PC-3 (cell line): Measurements from ENCODE around the gene SPAG7. TPM values are rescaled to one million over a fixed set of nuclear protein-coding genes. Genes with fewer than 3 reads are reported as not detected.

Experiments
- ATAC-seq: fragments of 200-7000 bp; cut with Tn5 transposase; 2 replicates; pipeline ENCODE4 v1.9.1; 2020; ENCODE audit warnings: mild to moderate bottlenecking, moderate library complexity
- BruUV-seq: library from RNA; stranded (reverse); fragments of 400-500 nt; replicated peaks from 2 replicates; lab custom pipeline; 2021; lab: Mats Ljungman, UMichigan
- CTCF ChIA-PET: fragments of 300-600 bp; sonication (Branson Sonifier 250); formaldehyde crosslinking; loops from one replicate; lab custom pipeline; 2022; ENCODE audit warnings: antibody characterized with exemption; lab: Charles Lee
- POLR2A ChIA-PET: fragments of 300-600 bp; sonication (Branson Sonifier 250); formaldehyde crosslinking; loops from one replicate; lab custom pipeline; 2022; ENCODE audit warnings: antibody characterized with exemption; ENCODE audit not compliant: unreplicated experiment; lab: Charles Lee
- DNase-seq: peaks from one replicate; pipeline ENCODE4 v3.0.0-alpha.2; 2015
- H2AFZ ChIP-seq: fragments of 300-600 bp; sonication (generic); 2 replicates; pipeline ENCODE4 v1.6.0; 2016; ENCODE audit warnings: antibody characterized with exemption, low read length
- H3F3A ChIP-seq: fragments of 300-600 bp; sonication (generic); one replicate; pipeline ENCODE4 v1.6.0; 2017; ENCODE audit warnings: antibody characterized with exemption, low read length, control low read depth, mild to moderate bottlenecking; ENCODE audit not compliant: unreplicated experiment
- H3K27ac ChIP-seq: fragments of 300-600 bp; sonication (generic); 2 replicates; pipeline ENCODE4 v1.5.1; 2016; ENCODE audit warnings: mild to moderate bottlenecking, low read length
- H3K27me3 ChIP-seq: fragments of 300-600 bp; sonication (generic); 2 replicates; pipeline ENCODE4 v1.6.1; 2016; ENCODE audit warnings: low read length, mixed read lengths
- H3K36me3 ChIP-seq: fragments of 300-600 bp; sonication (generic); 2 replicates; pipeline ENCODE4 v1.6.1; 2016; ENCODE audit warnings: low read depth, mixed run types, low read length, mixed read lengths
- H3K4me1 ChIP-seq: fragments of 300-600 bp; sonication (generic); 2 replicates; pipeline ENCODE4 v1.5.1; 2016; ENCODE audit warnings: low read length; ENCODE audit not compliant: insufficient read depth
- H3K4me2 ChIP-seq: fragments of 300-600 bp; sonication (generic); 2 replicates; pipeline ENCODE4 v1.6.0; 2016; ENCODE audit warnings: low read length
- H3K4me3 ChIP-seq: fragments of 300-600 bp; sonication (generic); 2 replicates; pipeline ENCODE4 v1.5.1; 2016; ENCODE audit warnings: mild to moderate bottlenecking, low read length, mixed read lengths
- H3K79me2 ChIP-seq: fragments of 300-600 bp; sonication (generic); 2 replicates; pipeline ENCODE4 v1.6.1; 2017; ENCODE audit warnings: low read length, mixed read lengths
- H3K9ac ChIP-seq: fragments of 300-600 bp; sonication (generic); 2 replicates; pipeline ENCODE4 v1.6.0; 2016; ENCODE audit warnings: mild to moderate bottlenecking, low read length
- H3K9me2 ChIP-seq: fragments of 300-600 bp; sonication (generic); replicated peaks from 2 replicates; pipeline ENCODE4 v1.6.1; 2016; ENCODE audit warnings: mixed run types, low read length, mixed read lengths
- H3K9me3 ChIP-seq: fragments of 300-600 bp; sonication (generic); 2 replicates; pipeline ENCODE4 v1.6.1; 2016; ENCODE audit warnings: low read length, mixed read lengths
- H4K20me1 ChIP-seq: fragments of 300-600 bp; sonication (generic); 2 replicates; pipeline ENCODE4 v1.6.1; 2016; ENCODE audit warnings: low read length, mixed read lengths
- EZH2 ChIP-seq: fragments of 300-600 bp; sonication (generic); IDR thresholded peaks from one replicate; pipeline ENCODE4 v1.6.1; 2017; ENCODE audit warnings: antibody characterized with exemption, mild to moderate bottlenecking, low read length; ENCODE audit not compliant: unreplicated experiment
- EZH2phosphoT487 ChIP-seq: fragments of 300-600 bp; sonication (generic); IDR thresholded peaks from 2 replicates; pipeline ENCODE4 v1.6.1; 2018; ENCODE audit warnings: mild to moderate bottlenecking, antibody characterized with exemption, low read length, borderline replicate concordance
- intact Hi-C: fragments of 100-400 bp; cut with micrococcal nuclease; formaldehyde crosslinking; loops from 2 replicates; pipeline ENCODE4 v1.9.0; 2023
- total RNA-seq: library from RNA; depleted of rRNA; stranded (reverse); fragments of >200 nt; gene quantifications from 2 replicates; pipeline ENCODE4 v1.2.3, GENCODE V29; 2014
- TF ChIP-seq, protein P1 (sequence below): fragments of 300-600 bp; sonication (generic); conservative IDR thresholded peaks from 2 replicates; pipeline ENCODE4 v1.5.1; 2017; ENCODE audit warnings: antibody characterized with exemption, low read depth, mild to moderate bottlenecking, low read length

Gene SPAG7
- total RNA-seq, 1 experiment from 2014 or later = 44.1 TPM

DNA sequence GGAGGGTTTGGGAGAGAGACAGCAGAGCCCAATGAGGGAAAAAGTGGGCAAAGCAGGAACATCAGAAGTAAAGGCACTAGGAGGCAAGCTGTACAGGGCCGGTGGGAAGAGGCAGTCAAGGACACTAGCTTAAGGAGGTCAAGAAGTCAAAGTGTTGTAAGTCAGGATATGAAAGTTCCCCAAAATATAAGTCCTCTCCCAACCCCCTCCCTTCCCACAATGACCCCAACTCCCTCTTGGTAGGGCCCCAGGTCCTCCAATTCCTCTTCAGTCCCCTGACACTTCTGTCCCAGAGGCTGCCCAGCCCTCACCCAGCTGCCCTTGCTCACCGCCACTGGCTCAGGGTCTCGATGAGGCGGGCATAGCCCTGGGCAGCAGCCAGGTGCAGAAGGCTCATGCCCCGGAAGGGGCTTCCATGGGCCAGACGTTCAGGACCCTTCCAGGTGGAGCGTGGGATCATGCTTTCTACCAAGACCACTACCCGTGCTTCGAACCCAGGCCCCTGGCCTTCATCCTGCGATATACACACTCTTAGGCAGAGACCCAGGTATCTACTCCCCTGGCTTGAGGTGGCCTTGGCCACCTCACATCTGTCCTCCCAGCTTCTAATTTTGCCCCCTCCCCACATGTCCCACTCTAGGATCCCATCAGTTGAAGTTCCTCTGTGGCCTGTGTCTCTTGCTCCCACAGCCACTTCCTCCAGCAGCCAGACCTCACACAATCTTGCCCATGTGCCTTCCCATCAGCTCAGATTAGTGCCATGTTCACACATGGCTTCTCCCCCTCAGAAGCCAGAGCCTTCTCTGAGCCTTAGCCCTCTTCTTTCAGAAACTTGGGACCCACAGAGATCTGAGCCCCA lies 5.9 kb upstream of the SPAG7 start:
- Histone ChIP-seq H3K9me2 (no peaks in the 10 kb centered on the region), H3K9me3 (no peaks in the 10 kb centered on the region), H3K36me3 (peaks cover 3% of the 10 kb centered on the region; the same call in 1 of the 2 replicates), H3K79me2 (peaks cover 3% of the 10 kb centered on the region; the same call in 1 of the 2 replicates), H3K27ac (no peak overlapping the region), H3F3A (no peaks in the 10 kb centered on the region), H3K4me3 (no peak overlapping the region), H3K4me1 (peaks cover 7% of the 10 kb centered on the region), H2AFZ (no peak overlapping the region), H4K20me1 (no peaks in the 10 kb centered on the region), H3K27me3 (no peaks in the 10 kb centered on the region), H3K4me2 (no peak overlapping the region), H3K9ac (no peak overlapping the region)
- intact Hi-C loops = no loop called here
- CTCF ChIA-PET = no interaction called here
- POLR2A ChIA-PET = no interaction called here
- no peak for DNase-seq
- no peak for ATAC-seq
- no TSS peak for BruUV-seq
- TF ChIP-seq EZH2 (no peak), EZH2phosphoT487 (no peak)
- TF ChIP-seq, protein P1, sequence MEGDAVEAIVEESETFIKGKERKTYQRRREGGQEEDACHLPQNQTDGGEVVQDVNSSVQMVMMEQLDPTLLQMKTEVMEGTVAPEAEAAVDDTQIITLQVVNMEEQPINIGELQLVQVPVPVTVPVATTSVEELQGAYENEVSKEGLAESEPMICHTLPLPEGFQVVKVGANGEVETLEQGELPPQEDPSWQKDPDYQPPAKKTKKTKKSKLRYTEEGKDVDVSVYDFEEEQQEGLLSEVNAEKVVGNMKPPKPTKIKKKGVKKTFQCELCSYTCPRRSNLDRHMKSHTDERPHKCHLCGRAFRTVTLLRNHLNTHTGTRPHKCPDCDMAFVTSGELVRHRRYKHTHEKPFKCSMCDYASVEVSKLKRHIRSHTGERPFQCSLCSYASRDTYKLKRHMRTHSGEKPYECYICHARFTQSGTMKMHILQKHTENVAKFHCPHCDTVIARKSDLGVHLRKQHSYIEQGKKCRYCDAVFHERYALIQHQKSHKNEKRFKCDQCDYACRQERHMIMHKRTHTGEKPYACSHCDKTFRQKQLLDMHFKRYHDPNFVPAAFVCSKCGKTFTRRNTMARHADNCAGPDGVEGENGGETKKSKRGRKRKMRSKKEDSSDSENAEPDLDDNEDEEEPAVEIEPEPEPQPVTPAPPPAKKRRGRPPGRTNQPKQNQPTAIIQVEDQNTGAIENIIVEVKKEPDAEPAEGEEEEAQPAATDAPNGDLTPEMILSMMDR = no peak

DNA sequence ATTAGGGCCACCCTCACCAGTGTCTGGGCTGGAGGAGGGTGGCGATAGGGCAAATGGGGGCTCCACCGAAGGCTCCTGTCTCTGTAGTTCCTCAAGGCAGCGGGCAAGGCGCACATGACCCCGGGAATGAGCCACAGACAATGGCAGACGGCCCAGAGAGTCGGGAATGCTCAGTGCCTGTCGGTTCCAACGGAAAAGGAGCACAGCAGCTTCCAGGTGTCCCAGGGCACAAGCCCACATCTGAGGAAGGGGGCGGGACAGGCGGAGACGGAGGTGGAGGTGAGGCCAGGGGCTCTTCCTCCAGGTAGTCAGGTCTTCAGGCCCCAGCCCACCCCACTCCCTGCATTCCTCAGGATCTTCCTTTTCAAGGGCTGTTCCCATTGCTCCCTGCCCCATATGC lies 5.1 kb upstream of the SPAG7 start:
- H3K9ac ChIP-seq = no peak overlapping the region
- peaks cover 13% of the 10 kb centered on the region for H3K4me1 ChIP-seq
- H3K27ac ChIP-seq = no peak overlapping the region
- BruUV-seq = TSS peak; percentile 14
- ATAC-seq (no peak), DNase-seq (no peak)
- no peaks in the 10 kb centered on the region for H4K20me1 ChIP-seq
- peaks cover 8% of the 10 kb centered on the region; the same call in 1 of the 2 replicates for H3K79me2 ChIP-seq
- peaks cover under 1% of the 10 kb centered on the region; the same call in 1 of the 2 replicates for H3K36me3 ChIP-seq
- H3K9me3 ChIP-seq = no peaks in the 10 kb centered on the region
- H3K4me2 ChIP-seq = no peak overlapping the region
- intact Hi-C loops = no loop called here
- H3K9me2 ChIP-seq = no peaks in the 10 kb centered on the region
- ChIA-PET POLR2A (no interaction called here), CTCF (no interaction called here)
- no peak overlapping the region for H2AFZ ChIP-seq
- no peak for TF ChIP-seq EZH2phosphoT487
- no peak for TF ChIP-seq EZH2
- TF ChIP-seq, protein P1 = no peak
- no peaks in the 10 kb centered on the region for H3K27me3 ChIP-seq
- no peaks in the 10 kb centered on the region for H3F3A ChIP-seq
- no peak overlapping the region for H3K4me3 ChIP-seq

DNA sequence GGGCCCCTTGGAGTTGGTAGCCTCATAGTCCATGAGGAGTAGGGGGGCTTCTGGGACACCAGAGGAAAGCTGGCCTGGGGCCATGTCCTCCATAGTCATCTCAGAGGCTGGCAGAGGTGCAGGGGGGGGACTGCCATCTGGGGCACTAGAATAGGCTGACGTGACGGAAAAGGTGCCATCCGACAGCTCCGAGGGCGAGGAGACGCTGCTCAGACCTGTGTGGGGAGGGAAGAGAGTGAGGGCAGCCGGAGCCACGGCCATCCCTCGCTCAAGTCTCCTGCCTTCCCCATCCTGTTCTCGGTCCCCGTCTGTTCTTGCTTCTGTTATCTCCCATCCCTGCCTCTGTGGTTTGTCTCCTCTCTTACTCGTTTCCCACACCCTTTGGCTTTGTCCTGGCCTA lies 4.7 kb upstream of the SPAG7 start:
- POLR2A ChIA-PET = no interaction called here
- H3K36me3 ChIP-seq = no peaks in the 10 kb centered on the region; the same call in 1 of the 2 replicates
- no TSS peak for BruUV-seq
- TF ChIP-seq, protein P1 = no peak
- TF ChIP-seq EZH2 = no peak
- TF ChIP-seq EZH2phosphoT487 = no peak
- intact Hi-C loops = no loop called here
- ATAC-seq (no peak), DNase-seq (no peak)
- H3K4me1 ChIP-seq = peaks cover 13% of the 10 kb centered on the region
- H4K20me1 ChIP-seq = no peaks in the 10 kb centered on the region
- H3K9me2 ChIP-seq = no peaks in the 10 kb centered on the region
- CTCF ChIA-PET = no interaction called here
- H3K4me2 ChIP-seq = no peak overlapping the region
- no peak overlapping the region for H3K27ac ChIP-seq
- no peaks in the 10 kb centered on the region for H3K27me3 ChIP-seq
- H3K9ac ChIP-seq = no peak overlapping the region
- H3K4me3 ChIP-seq = no peak overlapping the region
- no peaks in the 10 kb centered on the region for H3K9me3 ChIP-seq
- H3K79me2 ChIP-seq = peaks cover 8% of the 10 kb centered on the region; the same call in 1 of the 2 replicates
- H2AFZ ChIP-seq = no peak overlapping the region
- H3F3A ChIP-seq = no peaks in the 10 kb centered on the region
